GM19438 (cell line): ENCODE data around the gene AHCTF1.

Experiments used
- ATAC-seq: cut with Tn5 transposase; IDR thresholded peaks from one replicate; pipeline ENCODE4 v1.9.1; 2021; ENCODE audit warnings: low read depth; ENCODE audit not compliant: unreplicated experiment

Gene AHCTF1

GRCh38 chr1:246803373-246803772 is 128.4 kb downstream of the AHCTF1 start:
- no peak for ATAC-seq

GRCh38 chr1:246801241-246802020 is 130.3 kb downstream of the AHCTF1 start:
- ATAC-seq: no peak

DNA sequence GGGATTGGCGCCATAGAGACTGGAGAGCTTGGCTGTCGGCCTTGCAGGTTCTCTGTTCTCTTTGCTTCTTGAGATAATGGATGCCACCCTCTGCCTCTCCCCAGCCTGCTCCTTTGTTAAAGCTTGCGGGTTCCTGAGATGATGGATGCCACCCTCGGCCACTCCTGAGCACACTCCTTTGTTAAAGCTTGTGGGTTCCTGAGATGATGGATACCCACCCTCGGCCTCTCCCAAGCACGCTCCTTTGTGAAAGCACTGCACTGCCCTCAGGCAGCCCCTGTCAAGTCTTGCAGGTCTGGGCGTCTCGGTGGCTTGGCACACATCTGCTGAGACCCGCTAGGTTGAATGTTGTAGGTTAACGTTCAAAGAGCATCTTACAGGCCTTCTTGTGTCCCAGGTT is 131.0 kb downstream of the AHCTF1 start:
- ATAC-seq: no peak

DNA sequence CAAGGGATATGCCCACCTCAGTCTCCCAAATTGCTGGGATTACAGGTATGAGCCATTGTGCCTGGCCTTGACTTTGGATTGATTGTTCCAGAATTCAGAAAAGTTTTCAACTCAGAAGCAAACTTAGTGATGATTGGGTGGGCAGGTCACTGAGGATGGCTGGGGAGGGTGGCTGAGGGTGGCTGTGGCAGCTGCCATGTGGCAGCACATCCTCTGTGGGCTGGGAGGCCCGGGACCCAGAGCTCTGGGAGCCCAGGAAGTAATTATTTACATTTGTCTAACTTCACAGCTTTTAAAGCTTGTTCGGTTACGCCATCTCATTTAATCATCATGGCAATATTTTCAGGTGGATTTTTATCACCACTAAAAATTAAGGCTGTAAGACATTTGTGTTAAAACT is 131.4 kb downstream of the AHCTF1 start:
- no peak for ATAC-seq

DNA sequence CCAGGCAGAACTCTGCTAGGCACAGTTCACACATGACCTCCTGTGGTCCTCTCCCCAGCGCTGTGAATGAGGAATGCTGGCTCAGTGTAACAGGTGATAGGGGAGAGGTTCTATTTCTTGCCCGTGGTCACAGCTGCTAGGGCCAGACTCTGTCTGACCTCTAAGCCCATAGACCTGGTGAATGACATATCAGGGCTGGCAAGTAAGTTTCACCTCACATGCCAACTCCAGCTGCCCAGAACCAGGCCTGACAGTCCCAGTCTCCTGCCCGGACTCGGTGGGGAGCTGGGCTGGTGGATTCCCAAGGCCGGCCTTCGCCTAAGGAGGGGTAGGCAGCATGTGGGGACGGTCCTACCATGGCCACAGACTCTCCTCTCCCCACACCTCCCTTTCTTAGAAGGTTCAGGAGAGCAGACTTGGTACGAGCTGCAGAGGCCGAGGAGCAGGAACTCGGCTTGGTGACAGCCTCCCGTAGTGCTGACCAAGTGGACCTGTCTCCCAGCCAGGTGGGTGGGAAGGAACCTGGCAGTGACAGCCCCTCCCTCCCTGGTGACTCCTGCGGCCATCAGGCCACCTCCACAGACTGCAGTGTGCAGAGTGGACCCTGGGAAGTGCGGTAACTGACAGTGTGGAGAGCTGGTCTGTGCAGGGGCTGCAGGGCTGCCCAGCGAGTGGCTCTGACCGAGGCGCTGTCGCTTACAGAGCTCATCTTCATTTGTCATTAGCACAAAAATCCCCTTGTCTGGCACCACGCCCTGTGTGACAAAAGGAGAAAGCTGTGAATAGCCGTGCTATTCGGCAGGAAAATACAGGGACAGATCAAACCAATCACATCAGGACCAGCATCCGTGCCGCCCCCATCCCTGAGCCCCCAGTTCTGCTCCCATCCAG is 132.9 kb downstream of the AHCTF1 start:
- ATAC-seq: no peak

GRCh38 chr1:246798107-246798506 is 133.6 kb downstream of the AHCTF1 start:
- ATAC-seq: no peak

GRCh38 chr1:246797597-246797996 is 134.2 kb downstream of the AHCTF1 start:
- no peak for ATAC-seq

DNA sequence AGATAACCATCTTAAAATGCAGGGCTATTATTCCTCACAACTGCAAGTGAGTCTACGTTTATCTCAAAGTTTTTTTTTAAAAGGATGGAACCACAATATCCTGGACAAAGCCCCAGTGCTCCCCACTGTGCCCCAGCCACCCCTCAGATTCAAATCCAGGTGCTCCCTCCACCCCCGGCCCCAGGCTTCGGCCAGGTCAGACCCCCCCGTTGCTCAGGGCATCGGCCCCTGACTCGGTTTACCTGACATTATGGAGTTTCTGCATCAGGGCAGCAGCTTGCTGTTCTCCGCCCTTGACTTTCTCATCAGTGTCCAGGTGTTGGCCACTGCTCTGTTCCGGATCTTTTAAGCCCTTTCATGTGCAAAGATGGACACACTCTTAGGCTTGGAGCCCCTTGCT is 134.6 kb downstream of the AHCTF1 start:
- ATAC-seq: no peak

- ATAC-seq: no peak
Measured at GRCh38 chr1:246795906-246796694, 135.6 kb downstream of the AHCTF1 start.

DNA sequence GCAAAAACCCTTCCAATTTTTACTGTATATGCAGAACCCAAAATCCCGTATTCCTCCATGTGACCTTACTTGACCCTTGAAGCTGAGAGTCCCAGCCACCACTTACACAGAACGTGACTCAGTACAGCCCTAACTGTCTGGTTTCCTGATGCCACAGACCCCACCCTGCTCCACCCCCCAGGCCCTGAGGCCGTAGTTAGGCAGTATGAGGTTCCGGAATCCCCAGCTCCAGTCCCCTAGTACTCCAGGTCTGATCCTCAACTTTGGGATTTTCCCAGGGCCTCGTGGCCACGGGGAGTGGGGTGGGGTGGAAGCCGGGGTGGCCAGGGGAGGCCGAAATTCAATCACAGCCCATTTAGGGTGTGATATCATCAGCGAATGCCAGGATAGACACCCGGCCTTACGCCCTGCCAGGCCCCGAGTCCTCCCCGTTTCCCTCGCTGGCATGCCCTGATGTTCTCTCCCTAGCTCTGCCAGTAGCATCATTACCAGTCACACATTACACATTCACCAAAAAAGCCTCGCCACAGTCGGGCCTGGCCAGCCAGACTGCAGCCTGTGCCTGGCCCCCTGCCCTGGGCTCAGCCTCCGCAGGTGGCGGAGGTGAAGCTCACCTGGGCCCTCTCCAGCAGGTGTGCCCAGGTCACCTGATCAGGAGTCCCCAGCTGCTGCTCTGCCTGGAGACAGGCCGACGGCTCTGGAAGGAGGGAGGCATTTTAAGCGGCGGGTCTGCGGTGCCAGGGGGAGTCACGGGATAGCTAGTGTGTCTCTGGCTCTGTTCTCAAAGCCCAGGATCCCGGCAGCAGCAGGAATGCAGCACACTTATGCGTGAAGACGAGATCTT is 136.7 kb downstream of the AHCTF1 start:
- ATAC-seq: no peak

DNA sequence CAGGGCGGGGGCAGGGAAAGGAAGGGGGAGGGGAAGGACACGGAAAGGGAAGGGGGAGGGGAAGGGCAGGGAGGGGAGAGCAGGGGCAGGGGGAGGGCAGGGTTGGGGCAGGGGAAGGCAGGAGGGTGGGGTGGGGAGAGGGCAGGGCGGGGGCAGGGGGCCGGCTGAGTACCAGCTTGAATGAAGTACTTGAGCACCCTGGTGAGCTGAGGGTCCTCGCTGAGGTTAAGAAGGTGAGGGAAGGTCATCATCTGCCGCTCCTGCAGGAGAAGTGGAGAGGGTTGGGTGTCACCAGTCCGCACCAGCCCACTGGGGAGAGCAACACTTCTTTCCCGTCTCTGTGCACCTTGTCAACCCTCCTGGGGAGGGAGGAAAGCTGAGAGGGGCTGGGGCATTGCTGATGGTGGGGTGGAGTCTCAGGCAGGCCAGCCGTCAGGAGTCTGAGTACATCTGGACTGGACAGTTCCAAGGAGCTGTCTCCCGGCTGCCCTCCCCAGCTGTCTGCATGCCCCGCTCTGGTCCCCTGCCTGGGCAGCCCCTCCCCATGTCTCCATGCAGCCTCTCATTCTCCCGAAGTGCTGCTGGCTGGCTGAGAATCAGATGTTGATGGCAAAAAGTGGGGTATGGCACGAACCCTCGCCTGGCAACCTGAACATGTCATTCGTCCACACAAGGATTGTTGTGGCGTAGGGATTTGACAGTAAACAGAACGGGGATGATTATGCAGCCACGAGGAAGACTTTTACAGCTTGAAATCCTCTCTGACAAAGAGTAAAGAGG is 137.5 kb downstream of the AHCTF1 start:
- ATAC-seq: no peak

DNA sequence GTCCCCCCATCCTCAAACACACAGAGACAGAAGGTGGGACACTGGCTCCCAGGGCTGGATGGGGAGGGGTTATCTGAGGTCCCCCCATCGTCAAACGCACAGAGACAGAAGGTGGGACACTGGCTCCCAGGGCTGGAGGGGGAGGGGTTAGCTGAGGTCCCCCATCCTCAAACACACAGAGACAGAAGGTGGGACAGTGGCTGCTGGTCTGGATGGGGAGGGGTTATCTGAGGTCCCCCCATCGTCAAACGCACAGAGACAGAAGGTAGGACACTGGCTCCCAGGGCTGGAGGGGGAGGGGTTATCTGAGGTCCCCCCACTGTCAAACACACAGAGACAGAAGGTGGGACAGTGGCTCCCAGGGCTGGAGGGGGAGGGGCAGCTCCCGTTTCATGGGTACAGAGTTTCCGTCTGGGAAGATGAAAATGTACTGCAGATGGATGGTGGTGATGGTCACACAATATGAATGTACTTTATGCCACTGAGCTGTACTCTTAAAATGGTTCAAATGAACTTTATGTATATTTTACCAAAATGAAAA is 138.3 kb downstream of the AHCTF1 start:
- ATAC-seq: no peak

DNA sequence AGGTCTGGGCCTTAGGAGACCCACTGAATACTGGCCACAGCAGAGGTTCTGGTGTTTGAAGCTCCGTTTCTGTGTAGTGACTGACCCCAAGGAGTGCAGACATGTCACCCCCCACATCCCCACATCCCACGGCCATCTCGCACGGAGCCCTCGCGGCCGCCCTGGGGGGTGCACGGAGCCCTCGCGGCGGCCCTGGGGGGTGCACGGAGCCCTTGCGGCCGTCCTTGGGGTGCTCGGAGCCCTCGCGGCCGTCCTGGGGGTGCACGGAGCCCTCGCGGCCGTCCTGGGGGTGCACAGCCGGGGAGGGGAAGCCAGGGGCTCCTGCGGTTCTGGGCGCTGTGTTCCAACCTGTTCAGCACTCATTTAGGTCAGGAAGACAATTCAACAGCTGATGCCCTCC is 139.1 kb downstream of the AHCTF1 start:
- no peak for ATAC-seq

- no peak for ATAC-seq
Measured at GRCh38 chr1:246791303-246791918, 140.3 kb downstream of the AHCTF1 start.

DNA sequence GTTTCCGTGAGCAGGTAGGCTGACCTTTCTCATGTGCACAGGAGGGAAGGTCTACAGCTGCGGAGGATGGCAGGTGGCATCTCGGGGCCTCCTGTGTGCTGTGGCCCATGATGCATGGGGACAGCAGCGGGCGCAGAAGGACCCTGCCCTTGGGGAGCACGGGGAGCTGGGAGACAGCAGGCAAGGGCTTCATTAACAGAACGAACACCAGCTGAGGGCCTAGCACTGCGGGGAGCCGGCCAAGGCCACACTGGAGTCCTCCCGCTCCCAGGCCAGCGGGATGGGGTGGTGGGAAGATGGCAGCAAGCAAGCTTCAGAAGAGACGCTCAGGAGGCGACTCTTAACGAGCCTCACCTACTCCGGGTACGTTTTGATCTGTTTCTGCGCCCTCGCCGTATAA is 140.9 kb downstream of the AHCTF1 start:
- no peak for ATAC-seq

DNA sequence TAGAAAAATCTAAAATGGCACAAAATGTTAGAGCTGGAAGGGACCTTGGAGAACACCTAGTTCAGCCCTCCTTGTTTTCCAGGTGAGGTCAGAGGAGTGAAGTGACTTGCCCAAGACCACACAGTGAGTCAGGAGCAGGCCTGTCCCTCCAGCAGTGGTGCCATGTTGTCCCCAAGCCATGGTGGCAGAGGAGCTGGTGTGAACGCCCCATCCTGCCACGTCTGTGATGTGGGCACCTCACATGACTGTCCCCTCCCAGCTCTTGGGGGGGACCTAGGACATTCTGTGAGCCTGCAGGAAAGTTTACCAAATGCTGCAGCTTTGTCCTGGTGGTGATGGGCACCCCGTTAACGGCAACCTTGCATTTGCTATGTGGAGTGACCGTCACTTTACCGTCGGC is 141.4 kb downstream of the AHCTF1 start:
- no peak for ATAC-seq

GRCh38 chr1:246789454-246790339 is 142.1 kb downstream of the AHCTF1 start:
- ATAC-seq: no peak
